T47D (cell line): ENCODE results near the gene TFE3.

Experiments
- DNase-seq, 2 experiments: peaks; one replicate each; pipeline versions ENCODE4 v3.0.0 to v3.0.0-alpha.2; 2011 to 2012; ENCODE audit warnings: low read depth in 1 of 2, low spot score in 1 of 2
- JUND ChIP-seq: IDR thresholded peaks from 2 replicates; pipeline ENCODE4 v1.6.1; 2012; ENCODE audit warnings: low read depth
- in situ Hi-C: cut with HindIII; loops from 2 replicates; pipeline ENCODE4 v1.10.0; 2016; ENCODE audit warnings: low sequenced_read_pairs, low pct_unique_long_range_greater_than_20kb

The TFE3 gene

GRCh38 chrX:49053223-49054072, 10.3 kb upstream of the TFE3 start:
- no peak for TF ChIP-seq JUND

GRCh38 chrX:49043987-49044281, 777 bp upstream of the TFE3 start:
- no peak for TF ChIP-seq JUND
- in situ Hi-C loops: no loop called here
- DNase-seq: no peak

More at GRCh38 chrX:49053223-49054072, 10.3 kb upstream of the TFE3 start:
- in situ Hi-C loops: no loop called here
- peak; percentile 49 to 64 for DNase-seq

GRCh38 chrX:49042581-49043219, 457 bp downstream of the TFE3 start:
- no peak for TF ChIP-seq JUND
- in situ Hi-C loops: no loop called here
- no peak for DNase-seq

GRCh38 chrX:49041744-49042580, 1.2 kb downstream of the TFE3 start:
- in situ Hi-C loops: no loop called here
- DNase-seq: peak in 1 of 2 experiments; percentile 37
- TF ChIP-seq JUND: no peak

- no peak for DNase-seq
- in situ Hi-C loops: no loop called here
- TF ChIP-seq JUND: no peak
These were observed 2.7 kb downstream of the TFE3 start for GRCh38 chrX:49040376-49040955.

GRCh38 chrX:49039598-49040375, 3.4 kb downstream of the TFE3 start:
- DNase-seq: peak; percentile 37 to 92
- in situ Hi-C loops: no loop called here
- TF ChIP-seq JUND: no peak

- DNase-seq: peak in 1 of 2 experiments; percentile 35
- no peak for TF ChIP-seq JUND
- in situ Hi-C loops: no loop called here
These were observed 5.2 kb downstream of the TFE3 start for GRCh38 chrX:49037883-49038475.

- in situ Hi-C loops: no loop called here
- no peak for DNase-seq
- TF ChIP-seq JUND: no peak
These were observed 12.9 kb downstream of the TFE3 start for GRCh38 chrX:49030283-49030682.

- no peak for TF ChIP-seq JUND
- peak in 1 of 2 experiments; percentile 77 for DNase-seq
- in situ Hi-C loops: no loop called here
These were observed 13.3 kb downstream of the TFE3 start for GRCh38 chrX:49029876-49030275.

GRCh38 chrX:49019599-49020249, 23.4 kb downstream of the TFE3 start:
- in situ Hi-C loops: no loop called here
- TF ChIP-seq JUND: no peak
- DNase-seq: no peak

GRCh38 chrX:49019050-49019449, 24.1 kb downstream of the TFE3 start:
- in situ Hi-C loops: no loop called here
- TF ChIP-seq JUND: no peak

More at GRCh38 chrX:49019050-49019449, 24.1 kb downstream of the TFE3 start:
- DNase-seq: no peak
